IMR-90 (cell line): Measurements from ENCODE around the gene DNM1. TPM values are rescaled to one million over a fixed set of nuclear protein-coding genes. Genes with fewer than 3 reads are reported as not detected.
A peak's percentile ranks its signal among the peaks of the same experiment; 100 is the strongest.

ENCODE experiments used
- ATAC-seq: fragments of 200-7000 bp; cut with Tn5 transposase; 2 replicates; pipeline ENCODE4 v1.9.1; 2020; ENCODE audit warnings: low read depth, mild to moderate bottlenecking, moderate library complexity
- BruUV-seq: library from RNA; stranded (reverse); fragments of 400-500 nt; replicated peaks from 2 replicates; lab custom pipeline; 2021; lab: Mats Ljungman, UMichigan
- CTCF ChIA-PET: fragments of 300-600 bp; formaldehyde crosslinking; extraction: SDS; loops from one replicate; lab custom pipeline; 2021; ENCODE audit warnings: antibody characterized with exemption; lab: Yijun Ruan, JAX
- POLR2A ChIA-PET: fragments of 300-600 bp; sonication (Branson Sonifier 250); formaldehyde crosslinking; loops from one replicate; lab custom pipeline; 2022; ENCODE audit warnings: antibody characterized with exemption; ENCODE audit not compliant: unreplicated experiment; lab: Charles Lee
- DNase-seq: peaks from one replicate; pipeline ENCODE4 v3.0.0; 2013
- H2AFZ ChIP-seq: replicated peaks from 2 replicates; pipeline ENCODE3; 2013; ENCODE audit warnings: low read length, mild to moderate bottlenecking; ENCODE audit not compliant: poor library complexity
- H2AK5ac ChIP-seq: 2 replicates; pipeline ENCODE4 v1.6.1; 2013; ENCODE audit warnings: low read depth, low read length, inconsistent platforms
- H2AK9ac ChIP-seq: replicated peaks from 2 replicates; pipeline ENCODE3; 2013; ENCODE audit warnings: mild to moderate bottlenecking, low read depth, low read length, moderate library complexity; ENCODE audit not compliant: poor library complexity
- H2BK120ac ChIP-seq: 2 replicates; pipeline ENCODE4 v1.6.1; 2013; ENCODE audit warnings: low read depth, low read length, inconsistent platforms
- H2BK15ac ChIP-seq: 3 replicates; pipeline ENCODE4 v1.6.1; 2013; ENCODE audit warnings: low read depth, low read length, inconsistent platforms
- H2BK20ac ChIP-seq: 2 replicates; pipeline ENCODE4 v1.6.1; 2013; ENCODE audit warnings: low read depth, mild to moderate bottlenecking, inconsistent platforms, low read length, moderate library complexity
- H2BK5ac ChIP-seq: 2 replicates; pipeline ENCODE4 v1.6.1; 2013; ENCODE audit warnings: mild to moderate bottlenecking, low read depth, low read length, inconsistent platforms; ENCODE audit not compliant: poor library complexity, severe bottlenecking
- H3K14ac ChIP-seq: replicated peaks from 2 replicates; pipeline ENCODE4 v1.6.1; 2013; ENCODE audit warnings: low read depth, low read length, inconsistent platforms
- H3K18ac ChIP-seq: 2 replicates; pipeline ENCODE4 v1.6.1; 2013; ENCODE audit warnings: low read depth, low read length, control low read depth
- H3K23ac ChIP-seq: 2 replicates; pipeline ENCODE4 v1.6.1; 2013; ENCODE audit warnings: low read depth, low read length, inconsistent platforms
- H3K27ac ChIP-seq: 2 replicates; pipeline ENCODE4 v1.5.1; 2013; ENCODE audit warnings: mild to moderate bottlenecking, control low read depth, low read length; ENCODE audit not compliant: insufficient read depth
- H3K27me3 ChIP-seq: 2 replicates; pipeline ENCODE4 v1.6.1; 2013; ENCODE audit warnings: low read length; ENCODE audit not compliant: control insufficient read depth, insufficient read depth
- H3K36me3 ChIP-seq: 2 replicates; pipeline ENCODE4 v1.6.1; 2013; ENCODE audit warnings: low read length, mixed read lengths; ENCODE audit not compliant: control insufficient read depth, insufficient read depth
- H3K4ac ChIP-seq: 2 replicates; pipeline ENCODE4 v1.6.1; 2013; ENCODE audit warnings: low read depth, low read length, inconsistent platforms
- H3K4me1 ChIP-seq: 2 replicates; pipeline ENCODE4 v1.6.1; 2013; ENCODE audit warnings: low read length, mixed read lengths; ENCODE audit not compliant: control insufficient read depth, insufficient read depth
- H3K4me2 ChIP-seq: 2 replicates; pipeline ENCODE4 v1.6.1; 2013; ENCODE audit warnings: low read depth, mild to moderate bottlenecking, control low read depth, low read length, moderate library complexity
- H3K4me3 ChIP-seq: 2 replicates; pipeline ENCODE4 v1.5.1; 2013; ENCODE audit warnings: low read depth, mild to moderate bottlenecking, control low read depth, low read length, moderate library complexity; ENCODE audit not compliant: insufficient read depth
- H3K56ac ChIP-seq: 2 replicates; pipeline ENCODE4 v1.6.1; 2013; ENCODE audit warnings: low read length, inconsistent platforms; ENCODE audit not compliant: insufficient read depth; ENCODE audit errors: extremely low read depth
- H3K79me1 ChIP-seq, 2 experiments: 2 replicates each; pipeline ENCODE4 v1.6.1; 2013; ENCODE audit warnings: low read length in 2 of 2, inconsistent platforms in 1 of 2, low read depth in 1 of 2
- H3K9ac ChIP-seq: 2 replicates; pipeline ENCODE4 v1.6.1; 2013; ENCODE audit warnings: low read depth, low read length, control low read depth
- H3K9me1 ChIP-seq: 2 replicates; pipeline ENCODE4 v1.6.1; 2013; ENCODE audit warnings: low read length, inconsistent platforms; ENCODE audit not compliant: insufficient read depth
- H3K9me3 ChIP-seq: 2 replicates; pipeline ENCODE4 v1.6.1; 2013; ENCODE audit warnings: low read length; ENCODE audit not compliant: control insufficient read depth, insufficient read depth
- H4K20me1 ChIP-seq: 2 replicates; pipeline ENCODE4 v1.6.1; 2013; ENCODE audit warnings: low read length, inconsistent platforms; ENCODE audit not compliant: insufficient read depth
- H4K5ac ChIP-seq: 2 replicates; pipeline ENCODE4 v1.6.1; 2013; ENCODE audit warnings: mild to moderate bottlenecking, low read depth, low read length, control low read depth
- H4K8ac ChIP-seq, 2 experiments: 2 replicates each; pipeline ENCODE4 v1.6.1; 2013; ENCODE audit warnings: low read depth in 2 of 2, low read length in 2 of 2, control low read depth in 1 of 2, inconsistent platforms in 1 of 2
- H4K91ac ChIP-seq: 2 replicates; pipeline ENCODE4 v1.6.1; 2013; ENCODE audit warnings: low read depth, low read length, inconsistent platforms; ENCODE audit not compliant: insufficient read depth
- CHD1 ChIP-seq: IDR thresholded peaks from 2 replicates; pipeline ENCODE4 v1.6.1; 2012; ENCODE audit warnings: low read depth, low read length, improper control_type of control experiment
- FOS ChIP-seq: fragments of 150-350 bp; IDR thresholded peaks from 2 replicates; pipeline ENCODE4 v1.6.1; 2016; ENCODE audit warnings: low read depth, low read length
- MAFK ChIP-seq: IDR thresholded peaks from 2 replicates; pipeline ENCODE4 v1.6.1; 2012; ENCODE audit warnings: low read depth, low read length, improper control_type of control experiment
- MAZ ChIP-seq: IDR thresholded peaks from 2 replicates; pipeline ENCODE4 v1.6.1; 2012; ENCODE audit warnings: low read depth, mild to moderate bottlenecking, low read length, improper control_type of control experiment, moderate library complexity, borderline replicate concordance
- MXI1 ChIP-seq: IDR thresholded peaks from 2 replicates; pipeline ENCODE4 v1.6.1; 2012; ENCODE audit warnings: low read depth, mild to moderate bottlenecking, low read length, moderate library complexity, borderline replicate concordance
- POLR2A ChIP-seq: IDR thresholded peaks from 2 replicates; pipeline ENCODE4 v1.6.1; 2012; ENCODE audit warnings: mild to moderate bottlenecking, low read depth, low read length
- RCOR1 ChIP-seq: IDR thresholded peaks from 2 replicates; pipeline ENCODE4 v1.6.1; 2012; ENCODE audit warnings: mild to moderate bottlenecking, low read length, improper control_type of control experiment; ENCODE audit not compliant: insufficient replicate concordance
- RFX5 ChIP-seq: IDR thresholded peaks from 2 replicates; pipeline ENCODE4 v1.8.0; 2012; ENCODE audit warnings: low read depth, mild to moderate bottlenecking, low read length, moderate library complexity
- SMC3 ChIP-seq: fragments of 150-350 bp; IDR thresholded peaks from 2 replicates; pipeline ENCODE4 v1.6.1; 2016; ENCODE audit warnings: low read depth, mild to moderate bottlenecking, antibody characterized with exemption, low read length, moderate library complexity
- WGBS, 2 experiments: methylation state at CpG; one replicate each; pipeline versions ENCODE4 v1.1.5 to v1.1.7; 2013; ENCODE audit warnings: missing lambda C conversion rate in 2 of 2; ENCODE audit not compliant: insufficient read length in 1 of 2; ENCODE audit errors: extremely low coverage in 2 of 2; 5-methylcytosine and 5-hydroxymethylcytosine counted together
- dilution Hi-C: fragments of 300-500 bp; cut with HindIII; formaldehyde crosslinking; loops from one replicate; pipeline ENCODE4 v1.14.3; 2018; ENCODE audit warnings: low sequenced_read_pairs; ENCODE audit not compliant: unreplicated experiment
- in situ Hi-C: fragments of 300-500 bp; cut with MboI; formaldehyde crosslinking; loops from 3 replicates; pipeline ENCODE4 v1.14.3; 2019; ENCODE audit warnings: low sequenced_read_pairs, inconsistent platforms, mixed read lengths
- intact Hi-C: fragments of 100-400 bp; cut with micrococcal nuclease; formaldehyde crosslinking; loops from 2 replicates; pipeline ENCODE4 v1.10.0; 2022
- polyA plus RNA-seq, 3 experiments: library from polyadenylated mRNA; depleted of rRNA; stranded (reverse); fragments of >200 nt; gene quantifications; 2 replicates each; pipeline ENCODE4 v1.2.3, GENCODE V29; 2012; ENCODE audit warnings: low replicate concordance in 1 of 3
- total RNA-seq: library from RNA; depleted of rRNA; stranded (reverse); fragments of >200 nt; gene quantifications from 2 replicates; pipeline ENCODE4 v1.2.3, GENCODE V29; 2012
- TF ChIP-seq, protein P1 (sequence below): conservative IDR thresholded peaks from 2 replicates; pipeline ENCODE4 v1.5.1; 2012; ENCODE audit warnings: mild to moderate bottlenecking, low read depth, low read length, improper control_type of control experiment
- TF ChIP-seq, protein P2 (sequence below): fragments of 150-350 bp; IDR thresholded peaks from 2 replicates; pipeline ENCODE4 v1.6.1; 2017; ENCODE audit warnings: mild to moderate bottlenecking, antibody characterized with exemption, low read length, low read depth

The DNM1 gene
- total and polyA plus RNA-seq, 2 of the 4 experiments (the other 2 are of a cell fraction), result 13.6 to 17.7 TPM

DNA sequence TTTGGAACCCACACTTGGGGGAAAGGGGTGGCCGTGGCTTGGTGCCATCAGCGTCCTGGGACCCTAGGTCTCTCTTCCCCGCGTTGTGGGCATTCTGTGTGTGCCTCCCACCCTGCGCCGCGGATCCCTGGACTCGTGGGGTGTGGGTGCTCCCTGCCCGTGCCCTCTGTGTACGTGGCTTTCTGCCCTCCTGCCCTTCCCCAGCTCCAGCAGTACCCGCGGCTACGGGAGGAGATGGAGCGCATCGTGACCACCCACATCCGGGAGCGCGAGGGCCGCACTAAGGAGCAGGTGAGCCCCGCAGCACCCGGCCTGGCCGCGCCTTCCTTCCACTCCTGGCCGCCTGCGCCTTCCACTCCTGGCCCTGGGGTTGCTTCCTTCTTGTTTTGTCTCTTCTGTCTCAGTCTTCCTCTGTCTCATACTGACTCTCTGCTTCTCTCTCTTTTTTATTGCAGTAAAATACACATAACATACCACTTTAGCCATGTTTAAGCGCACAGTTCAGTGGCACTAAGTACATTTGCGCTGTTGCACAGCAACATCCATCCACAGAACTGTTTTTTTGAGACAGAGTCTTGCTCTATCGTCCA, 30.7 kb downstream of the DNM1 start:
- H2AK5ac ChIP-seq, result no peak overlapping the region
- H3K18ac ChIP-seq, result no peak overlapping the region
- DNase-seq (no peak), ATAC-seq (no peak)
- no peak overlapping the region for H3K14ac ChIP-seq
- H2BK5ac ChIP-seq, result no peak overlapping the region
- peak overlapping the region; percentile 28 for H2AK9ac ChIP-seq
- in situ Hi-C loops, result no loop called here
- H2AFZ ChIP-seq, result no peak overlapping the region
- H3K36me3 ChIP-seq, result no peaks in the 10 kb centered on the region
- H2BK15ac ChIP-seq, result no peak overlapping the region
- WGBS, 2 experiments, result 92% methylated on average over 20 of the region's 28 CpGs; no CpG with 5 or more reads in 1 of the 2 experiments
- H2BK120ac ChIP-seq, result no peak overlapping the region
- dilution Hi-C loops, result no loop called here
- no peak for TF ChIP-seq FOS
- no peak for TF ChIP-seq MAZ
- TF ChIP-seq MXI1, result no peak
- TF ChIP-seq RFX5, result no peak
- no peak for TF ChIP-seq CHD1
- TF ChIP-seq, protein P1, sequence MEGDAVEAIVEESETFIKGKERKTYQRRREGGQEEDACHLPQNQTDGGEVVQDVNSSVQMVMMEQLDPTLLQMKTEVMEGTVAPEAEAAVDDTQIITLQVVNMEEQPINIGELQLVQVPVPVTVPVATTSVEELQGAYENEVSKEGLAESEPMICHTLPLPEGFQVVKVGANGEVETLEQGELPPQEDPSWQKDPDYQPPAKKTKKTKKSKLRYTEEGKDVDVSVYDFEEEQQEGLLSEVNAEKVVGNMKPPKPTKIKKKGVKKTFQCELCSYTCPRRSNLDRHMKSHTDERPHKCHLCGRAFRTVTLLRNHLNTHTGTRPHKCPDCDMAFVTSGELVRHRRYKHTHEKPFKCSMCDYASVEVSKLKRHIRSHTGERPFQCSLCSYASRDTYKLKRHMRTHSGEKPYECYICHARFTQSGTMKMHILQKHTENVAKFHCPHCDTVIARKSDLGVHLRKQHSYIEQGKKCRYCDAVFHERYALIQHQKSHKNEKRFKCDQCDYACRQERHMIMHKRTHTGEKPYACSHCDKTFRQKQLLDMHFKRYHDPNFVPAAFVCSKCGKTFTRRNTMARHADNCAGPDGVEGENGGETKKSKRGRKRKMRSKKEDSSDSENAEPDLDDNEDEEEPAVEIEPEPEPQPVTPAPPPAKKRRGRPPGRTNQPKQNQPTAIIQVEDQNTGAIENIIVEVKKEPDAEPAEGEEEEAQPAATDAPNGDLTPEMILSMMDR, result no peak
- no peak for TF ChIP-seq POLR2A
- no peak for TF ChIP-seq MAFK
- no peak for TF ChIP-seq RCOR1
- no peak for TF ChIP-seq SMC3
- TF ChIP-seq, protein P2, sequence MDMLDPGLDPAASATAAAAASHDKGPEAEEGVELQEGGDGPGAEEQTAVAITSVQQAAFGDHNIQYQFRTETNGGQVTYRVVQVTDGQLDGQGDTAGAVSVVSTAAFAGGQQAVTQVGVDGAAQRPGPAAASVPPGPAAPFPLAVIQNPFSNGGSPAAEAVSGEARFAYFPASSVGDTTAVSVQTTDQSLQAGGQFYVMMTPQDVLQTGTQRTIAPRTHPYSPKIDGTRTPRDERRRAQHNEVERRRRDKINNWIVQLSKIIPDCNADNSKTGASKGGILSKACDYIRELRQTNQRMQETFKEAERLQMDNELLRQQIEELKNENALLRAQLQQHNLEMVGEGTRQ, result no peak
- H4K8ac ChIP-seq, result no peak overlapping the region
- intact Hi-C loops, result no loop called here
- no peaks in the 10 kb centered on the region for H3K9me3 ChIP-seq
- H3K9me1 ChIP-seq, result no peaks in the 10 kb centered on the region
- H3K9ac ChIP-seq, result no peak overlapping the region
- no peak overlapping the region for H4K91ac ChIP-seq
- no peaks in the 10 kb centered on the region for H3K4me1 ChIP-seq
- H3K23ac ChIP-seq, result no peak overlapping the region
- no peaks in the 10 kb centered on the region for H3K27me3 ChIP-seq
- no peak overlapping the region for H4K5ac ChIP-seq
- no peak overlapping the region for H2BK20ac ChIP-seq
- no TSS peak for BruUV-seq
- no peaks in the 10 kb centered on the region for H4K20me1 ChIP-seq
- POLR2A ChIA-PET, result no interaction called here
- no peaks in the 10 kb centered on the region for H3K79me1 ChIP-seq
- no peak overlapping the region for H3K4me2 ChIP-seq
- no peak overlapping the region for H3K27ac ChIP-seq
- CTCF ChIA-PET, result no interaction called here
- no peak overlapping the region for H3K4ac ChIP-seq
- no peak overlapping the region for H3K56ac ChIP-seq
- H3K4me3 ChIP-seq, result no peak overlapping the region
